ENCODE results near the gene RTEL1.

Gene RTEL1

GRCh38 chr20:63739130-63740069 is 81.3 kb downstream of the RTEL1 start, which contains the start of gene SLC2A4RG:
TSS of gene SLC2A4RG (plus strand) at chr20:63739776. CDS start at chr20:63739913, 137 bp downstream.
- peak; percentile 71 for DNase-seq (ENCODE audit: low read depth)

DNA sequence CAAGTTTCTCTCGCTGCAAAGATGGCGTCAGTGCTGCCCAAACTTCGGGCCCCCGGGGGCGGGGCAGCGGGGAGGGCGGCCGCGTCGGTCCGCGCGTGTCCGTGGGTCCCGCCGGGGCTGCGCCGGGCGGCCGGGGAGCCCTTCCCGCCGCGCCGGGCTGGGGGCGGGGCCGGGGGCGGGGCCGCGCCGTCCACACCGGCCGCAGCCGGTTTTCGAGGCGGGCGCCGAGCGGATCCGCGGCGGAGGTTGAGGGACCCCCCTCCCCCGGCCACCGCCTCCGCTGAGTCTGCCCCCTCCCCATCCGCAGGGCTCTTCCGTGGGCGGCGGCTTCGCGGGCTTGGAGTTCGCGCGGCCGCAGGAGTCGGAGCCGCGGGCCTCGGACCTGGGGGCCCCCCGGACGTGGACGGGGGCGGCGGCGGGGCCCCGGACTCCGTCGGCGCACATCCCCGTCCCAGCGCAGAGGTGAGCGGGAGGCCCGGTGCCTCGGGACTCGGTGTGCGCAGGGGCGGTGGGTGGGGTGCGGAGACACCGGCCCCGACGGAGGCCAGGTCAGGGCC is 82.0 kb downstream of the RTEL1 start:
- DNase-seq (ENCODE audit: low read depth) = peak; percentile 31

DNA sequence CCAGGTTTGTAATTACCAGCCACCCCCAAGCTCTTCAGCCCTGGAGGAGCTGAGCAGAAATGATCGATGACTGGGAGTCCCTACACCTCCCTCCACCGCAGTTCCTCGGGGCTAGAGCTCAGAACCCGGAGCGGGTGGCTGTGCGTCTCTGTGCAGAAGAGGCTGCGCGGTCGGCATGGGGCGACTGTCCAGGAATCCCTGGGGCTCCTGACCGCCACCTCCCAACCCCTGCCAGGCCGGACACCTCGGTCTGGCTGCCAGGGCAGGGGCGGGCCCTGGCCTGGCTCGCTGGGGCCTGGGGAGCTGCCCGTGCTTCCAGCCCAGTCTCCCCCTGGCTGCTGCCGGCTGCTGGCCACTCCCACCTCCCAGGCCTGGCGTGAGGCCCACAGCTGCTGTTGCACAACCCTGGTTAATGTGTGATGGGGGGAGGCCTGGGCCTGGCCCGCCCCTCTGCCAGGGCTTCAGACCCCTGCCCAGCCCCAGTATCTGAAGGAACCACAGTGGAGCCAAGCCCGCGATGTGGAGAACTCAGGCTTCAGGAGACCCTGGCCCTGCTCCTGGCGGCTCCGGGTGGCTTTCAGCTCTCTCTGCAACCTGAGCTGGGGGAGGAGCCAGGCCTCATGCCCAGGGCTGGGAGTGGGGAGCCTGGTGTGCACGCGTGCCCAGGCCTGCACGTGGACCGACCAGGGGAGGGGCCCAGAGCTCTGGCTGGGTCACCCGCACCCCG is 82.7 kb downstream of the RTEL1 start:
- no peak for DNase-seq (ENCODE audit: low read depth)

- no peak for DNase-seq (ENCODE audit: low read depth)
These were observed 83.2 kb downstream of the RTEL1 start for GRCh38 chr20:63741354-63741675.

GRCh38 chr20:63741676-63742380 is 83.7 kb downstream of the RTEL1 start:
- DNase-seq (ENCODE audit: low read depth) = no peak

- no peak for DNase-seq (ENCODE audit: low read depth)
These were observed 84.4 kb downstream of the RTEL1 start for GRCh38 chr20:63742381-63743024.

DNA sequence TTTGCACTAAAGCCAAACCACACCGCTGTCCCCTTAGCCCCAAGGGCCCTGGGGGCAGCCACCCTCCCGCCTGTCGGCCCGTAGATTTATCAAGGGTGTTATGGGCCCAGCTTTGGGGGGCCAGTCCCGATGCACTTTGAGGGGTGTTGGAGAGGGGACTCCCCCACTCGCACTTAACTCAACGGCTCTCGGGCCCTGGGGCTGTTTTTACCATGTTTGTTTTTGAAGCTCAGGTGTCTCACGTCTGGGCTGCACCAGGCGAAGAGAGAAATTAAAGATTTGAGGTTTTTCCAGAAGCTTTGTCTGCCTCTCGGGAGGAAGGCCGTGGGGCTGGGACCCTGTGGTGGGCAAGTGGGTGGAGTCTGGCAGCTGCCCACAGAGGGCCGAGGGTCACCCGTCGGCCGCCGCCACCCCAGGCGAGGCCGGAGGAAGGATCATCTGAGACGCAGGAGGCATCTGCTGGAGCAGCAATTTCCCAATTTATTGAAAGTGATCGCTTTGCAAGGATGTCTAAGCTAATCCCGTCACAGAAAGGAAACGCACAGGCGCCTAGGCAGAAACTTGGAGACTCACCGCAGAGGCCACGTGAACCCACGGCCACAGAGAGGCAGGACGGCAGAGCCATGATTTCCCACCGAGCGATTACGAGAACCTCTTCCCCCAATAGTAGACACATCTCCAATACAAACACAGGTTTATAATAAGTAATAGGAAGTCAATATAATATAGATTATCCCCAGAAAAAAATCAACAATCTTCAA is 85.3 kb downstream of the RTEL1 start:
- DNase-seq (ENCODE audit: low read depth) = no peak

DNA sequence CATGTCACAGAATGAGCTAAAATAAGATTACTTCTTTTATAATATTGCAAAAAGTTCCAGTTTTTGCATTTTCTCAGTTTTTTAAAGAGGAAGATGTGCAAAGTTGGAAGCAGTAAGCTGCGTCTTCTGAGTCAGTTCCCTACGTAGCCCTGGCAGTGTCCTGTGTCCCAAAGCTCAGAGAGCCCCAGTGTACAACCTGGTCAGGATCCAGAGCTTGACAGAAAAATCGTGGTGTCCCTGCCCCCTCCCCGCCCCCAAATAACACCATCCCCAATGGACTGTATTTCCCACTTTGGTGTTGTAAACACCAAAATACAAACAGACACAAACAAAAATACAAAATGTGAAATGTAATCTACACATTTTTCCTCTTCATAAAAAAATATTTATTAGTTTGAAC is 86.0 kb downstream of the RTEL1 start:
- DNase-seq (ENCODE audit: low read depth) = no peak

- DNase-seq (ENCODE audit: low read depth) = no peak
These were observed 86.7 kb downstream of the RTEL1 start for GRCh38 chr20:63744574-63745423.

DNA sequence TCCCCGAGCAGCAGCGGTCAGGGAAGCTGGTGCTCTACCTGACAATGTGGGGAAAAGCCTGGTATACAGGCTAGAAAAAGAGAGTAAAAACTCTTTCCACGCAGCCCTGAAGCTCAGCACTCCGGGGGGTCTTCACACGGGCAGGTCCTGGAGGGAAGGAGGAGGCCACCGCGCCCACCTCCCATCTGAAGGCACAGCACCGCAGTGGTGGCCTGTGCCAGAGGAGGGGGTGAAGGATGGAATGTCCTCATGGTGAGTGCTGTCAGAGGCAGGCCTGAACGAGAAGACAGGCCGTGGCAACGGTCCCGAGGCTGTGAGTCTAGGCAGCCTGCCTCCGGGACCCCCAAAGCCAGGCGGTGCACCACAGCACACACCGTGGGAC is 87.3 kb downstream of the RTEL1 start:
- DNase-seq (ENCODE audit: low read depth) = no peak

Measured in activated T-cell treated with anti-CD3 and anti-CD28 coated beads for 48 hours (primary cell).